Stimulated activated naive CD8-positive, alpha-beta T cell treated with anti-CD3 and anti-CD28 coated beads, Interleukin-15, amount 100 ng/mL, for 72 hours (primary cell): ENCODE data around the gene CLDN19.
A peak's percentile ranks its signal among the peaks of the same experiment; 100 is the strongest.
"Not testable (repeated sequence)": the region's sequence is repeated elsewhere in the genome, so short reads cannot be mapped to it uniquely, and the experiment has no call there.

Experiments
- ATAC-seq: fragments of 150-1000 bp; cut with Tn5 transposase; 2 replicates; pipeline ENCODE4 v1.10.0; 2021; ENCODE audit warnings: mild to moderate bottlenecking, moderate library complexity
- DNase-seq, 2 donors: peaks; one replicate each; pipeline ENCODE4 v3.0.0; 2021 to 2022
- H3K27ac Mint-ChIP-seq, 2 donors: one replicate each; pipeline ENCODE4 v1.8.0; 2022; ENCODE audit warnings: mild to moderate bottlenecking in 2 of 2, mixed read lengths in 2 of 2, moderate library complexity in 2 of 2
- H3K27me3 Mint-ChIP-seq: one replicate; pipeline ENCODE4 v1.8.0; 2022; ENCODE audit warnings: mixed read lengths
- H3K4me1 Mint-ChIP-seq: one replicate; pipeline ENCODE4 v1.8.0; 2022; ENCODE audit warnings: mild to moderate bottlenecking, mixed read lengths
- H3K4me3 Mint-ChIP-seq, 2 donors: one replicate each; pipeline ENCODE4 v1.8.0; 2022; ENCODE audit warnings: mild to moderate bottlenecking in 2 of 2, mixed read lengths in 2 of 2, moderate library complexity in 1 of 2
- H3K9me3 Mint-ChIP-seq, 2 donors: one replicate each; pipeline ENCODE4 v1.8.0; 2022; ENCODE audit warnings: mixed read lengths in 2 of 2

Gene CLDN19

DNA sequence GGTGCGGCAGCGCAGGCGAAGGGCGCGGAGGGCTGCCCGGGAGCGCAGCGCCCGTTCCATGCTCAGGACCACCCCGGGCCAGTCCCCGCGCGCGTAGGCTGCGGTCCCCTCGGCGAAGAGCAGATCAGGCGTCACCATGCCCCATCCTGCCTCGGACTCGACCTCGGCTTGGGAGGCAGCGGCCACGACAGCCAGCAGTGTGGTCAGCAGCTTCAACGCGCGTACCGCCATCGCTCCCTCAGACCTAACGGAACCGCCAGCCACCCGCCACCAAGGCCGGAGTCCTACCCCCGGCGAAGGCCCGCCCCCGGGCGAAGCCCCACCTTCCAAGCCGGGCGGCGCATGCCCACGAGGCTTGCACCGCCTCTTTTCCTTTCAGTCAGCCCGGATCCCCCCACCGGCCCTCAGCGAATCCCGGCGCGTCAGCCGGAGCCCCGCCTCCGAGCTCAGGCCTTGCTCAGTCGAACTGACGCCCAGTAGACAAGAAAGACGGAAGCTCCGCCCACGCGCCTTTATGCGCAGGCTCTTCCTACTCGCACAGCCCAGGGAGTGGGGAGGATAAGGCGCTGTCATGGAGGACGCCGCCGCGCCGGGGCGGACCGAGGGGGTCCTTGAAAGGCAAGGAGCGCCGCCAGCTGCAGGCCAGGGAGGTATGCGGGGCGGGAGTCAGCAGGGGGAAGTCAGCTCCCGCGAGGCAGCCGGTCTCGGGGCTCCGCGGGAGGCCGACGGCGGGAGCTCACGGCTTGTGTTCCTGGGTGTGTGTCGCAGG is 26.9 kb upstream of the CLDN19 start, which contains the start of the genes C1orf50 and P3H1:
Gene C1orf50 (plus strand): TSS at position 509 of the 769 bp plus-strand sequence. CDS start 63 bp downstream, at position 572.
Gene P3H1 (minus strand): TSS at position 288 of the 769 bp plus-strand sequence. CDS start 57 bp downstream, at position 231.
- peak within 1 kb of the TSS; percentile 98 for H3K27ac Mint-ChIP-seq

DNA sequence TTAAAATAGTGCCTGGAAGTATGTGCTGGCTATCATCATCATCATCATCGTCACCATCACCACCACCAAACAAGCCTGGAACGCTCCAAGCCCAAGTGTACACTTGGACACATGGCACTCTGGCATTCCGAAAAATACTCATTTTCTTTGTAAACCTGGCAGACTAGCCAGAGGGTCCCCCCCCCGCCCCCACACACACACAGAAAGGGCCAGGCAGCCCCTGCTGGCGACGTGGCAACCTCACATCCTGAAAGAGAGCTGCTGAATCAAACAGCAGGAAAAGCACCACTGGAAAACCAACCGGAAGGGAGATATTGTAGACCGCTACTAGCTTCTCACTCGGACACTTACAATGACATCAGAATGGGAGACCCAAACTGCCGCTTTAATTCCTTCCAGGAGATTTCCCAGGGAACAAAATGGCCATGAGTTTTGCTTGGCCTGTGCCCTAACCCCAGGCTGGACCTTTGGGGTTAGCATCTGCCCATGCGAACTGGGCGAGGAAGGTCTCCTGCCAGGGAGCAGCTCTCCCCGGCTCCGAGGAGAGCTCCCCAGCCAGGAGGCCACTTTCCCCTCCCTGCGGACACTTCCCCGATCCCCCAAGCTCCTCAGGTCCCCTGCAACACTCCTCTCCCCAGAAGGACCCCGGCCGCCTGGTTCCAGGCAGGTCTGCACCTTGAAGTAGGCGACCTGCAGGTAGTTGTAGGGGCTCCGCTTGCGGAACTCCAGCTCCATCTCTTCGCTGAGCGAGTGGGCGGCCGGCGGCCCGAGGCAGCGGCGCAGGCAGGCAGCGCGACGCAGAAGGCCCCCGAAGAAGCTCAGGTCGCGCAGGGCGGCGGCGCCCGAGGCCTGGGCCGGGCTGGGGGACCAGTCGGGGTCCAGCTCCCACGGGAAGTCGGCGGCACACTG is 26.1 kb upstream of the CLDN19 start:
- DNase-seq, result peak; percentile 60 to 73
- Mint-ChIP-seq H3K27me3 (no peaks in the 10 kb centered on the region), H3K9me3 (no peaks in the 10 kb centered on the region), H3K4me1 (peaks cover 40% of the 10 kb centered on the region), H3K4me3 (no peak overlapping the region), H3K27ac (peak overlapping the region; percentile 98)
- ATAC-seq, result peak; percentile 44

More for the DNA sequence above, 26.9 kb upstream of the CLDN19 start, which contains the start of the genes C1orf50 and P3H1:
- Mint-ChIP-seq H3K27me3 (no peaks in the 10 kb centered on the region), H3K9me3 (no peaks in the 10 kb centered on the region), H3K4me1 (peaks cover 41% of the 10 kb centered on the region), H3K4me3 (no peak within 1 kb of the TSS)
- peak; percentile 99 to 100 for DNase-seq
- peak; percentile 93 for ATAC-seq

DNA sequence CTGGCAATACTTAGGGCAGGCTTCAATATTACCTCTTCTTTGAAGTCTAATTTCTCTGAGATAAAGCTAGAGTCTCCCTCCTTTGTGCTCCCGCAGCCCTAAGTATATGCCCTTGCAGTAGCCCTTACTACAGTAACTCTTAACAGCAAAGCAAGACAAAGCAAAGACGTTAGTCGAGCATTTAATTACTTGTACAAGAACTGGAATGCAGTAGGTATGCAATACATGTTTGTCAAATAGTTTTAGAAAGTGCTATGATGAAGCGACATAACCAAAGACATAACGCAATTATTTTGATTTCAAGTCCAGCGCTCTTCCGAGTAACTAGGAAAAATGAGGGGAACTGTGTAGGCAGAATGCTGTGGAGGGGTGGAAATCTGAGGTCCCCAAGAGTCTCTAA is 25.2 kb upstream of the CLDN19 start:
- Mint-ChIP-seq H3K27me3 (no peaks in the 10 kb centered on the region), H3K9me3 (no peaks in the 10 kb centered on the region), H3K27ac (no peak overlapping the region), H3K4me1 (peaks cover 32% of the 10 kb centered on the region), H3K4me3 (no peak overlapping the region)
- DNase-seq (no peak), ATAC-seq (no peak)

DNA sequence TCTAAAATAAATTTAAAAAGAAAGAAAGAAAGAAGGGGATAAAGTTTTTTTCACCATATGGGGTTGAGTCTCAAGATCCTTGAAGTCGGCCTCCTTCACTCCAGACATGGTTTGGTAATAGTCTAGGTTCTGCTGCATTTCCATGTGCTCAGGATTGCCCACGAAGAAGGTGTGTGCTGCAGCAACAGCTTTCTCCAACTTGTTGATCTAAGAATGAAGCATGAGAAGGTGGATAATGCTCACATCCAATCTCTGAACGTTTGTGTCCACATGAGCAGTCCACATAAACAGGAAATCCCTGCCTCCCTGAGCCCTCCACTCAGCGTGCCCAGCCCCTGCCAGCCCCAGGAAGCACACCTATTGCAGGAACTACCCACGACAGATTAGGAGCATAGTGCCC is 22.2 kb upstream of the CLDN19 start:
- Mint-ChIP-seq H3K27ac (no peak overlapping the region), H3K27me3 (no peaks in the 10 kb centered on the region), H3K4me3 (no peak overlapping the region), H3K4me1 (peaks cover 9% of the 10 kb centered on the region), H3K9me3 (no peaks in the 10 kb centered on the region)
- DNase-seq (no peak), ATAC-seq (no peak)

DNA sequence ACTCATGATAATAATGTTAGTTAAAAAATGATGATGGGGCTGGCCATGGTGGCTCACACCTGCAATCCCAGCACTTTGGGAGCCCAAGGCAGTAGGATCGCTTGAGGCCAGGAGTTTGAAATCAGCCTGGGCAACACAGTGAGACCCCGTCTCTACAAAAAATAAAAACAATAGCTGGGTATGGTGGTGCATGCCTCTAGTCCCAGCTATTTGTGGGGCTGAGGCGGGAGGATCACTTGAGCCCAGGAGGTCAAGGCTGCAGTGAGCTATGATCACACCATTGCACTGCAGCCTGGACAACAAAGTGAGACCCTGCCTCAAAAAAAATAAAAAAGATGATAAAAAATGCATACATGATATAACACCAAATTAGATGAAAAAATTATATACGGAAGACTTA is 21.5 kb upstream of the CLDN19 start:
- H3K27me3 Mint-ChIP-seq, result no peaks in the 10 kb centered on the region
- no peak overlapping the region for H3K4me3 Mint-ChIP-seq
- no peak overlapping the region for H3K27ac Mint-ChIP-seq
- ATAC-seq, result no peak
- H3K9me3 Mint-ChIP-seq, result no peaks in the 10 kb centered on the region
- DNase-seq, result no peak
- peaks cover 9% of the 10 kb centered on the region for H3K4me1 Mint-ChIP-seq

DNA sequence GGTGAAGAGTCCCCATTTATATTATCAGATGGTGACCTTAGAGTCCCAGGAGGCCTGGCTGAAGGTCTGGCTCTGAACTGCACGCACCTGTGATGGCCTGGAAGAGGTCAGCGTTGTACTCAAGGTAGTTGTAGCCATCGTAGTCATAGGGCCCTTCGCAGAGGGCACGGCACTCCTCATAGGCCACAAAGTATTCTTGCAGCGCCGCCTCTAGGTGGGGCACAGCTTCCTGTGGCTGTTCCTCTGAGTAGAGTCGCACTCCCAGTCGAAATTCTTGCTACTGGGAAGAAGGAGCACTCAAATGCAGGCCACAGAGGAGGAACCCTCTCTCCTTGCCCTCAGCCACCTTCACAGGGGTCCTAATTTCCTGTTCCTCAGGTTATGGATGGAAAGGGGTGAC is 19.1 kb upstream of the CLDN19 start:
- ATAC-seq, result no peak
- H3K27ac Mint-ChIP-seq, result no peak overlapping the region
- H3K4me1 Mint-ChIP-seq, result peaks cover 9% of the 10 kb centered on the region
- H3K27me3 Mint-ChIP-seq, result no peaks in the 10 kb centered on the region
- H3K9me3 Mint-ChIP-seq, result no peaks in the 10 kb centered on the region
- no peak for DNase-seq
- no peak overlapping the region for H3K4me3 Mint-ChIP-seq

DNA sequence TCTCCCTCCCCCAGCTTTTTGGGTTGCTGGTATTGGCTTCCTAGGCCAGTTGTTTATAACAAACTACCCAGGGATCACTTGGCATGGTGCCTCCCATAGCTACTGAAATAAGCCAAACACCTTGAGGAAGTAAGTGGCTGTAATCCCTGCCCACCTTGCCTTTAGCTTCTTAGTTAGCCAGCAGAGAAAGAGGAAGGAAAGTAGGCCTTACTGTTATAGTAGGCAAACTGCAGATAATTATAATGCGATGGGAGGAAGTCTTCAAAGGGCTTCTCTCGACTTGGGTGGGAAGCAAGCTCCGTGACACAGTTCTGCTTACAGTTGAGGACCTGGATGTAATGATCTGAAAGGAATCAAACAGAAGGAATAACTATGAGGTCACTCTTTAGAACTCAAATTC is 18.6 kb upstream of the CLDN19 start:
- ATAC-seq (no peak), DNase-seq (no peak)
- H3K9me3 Mint-ChIP-seq, result no peaks in the 10 kb centered on the region
- H3K4me1 Mint-ChIP-seq, result peaks cover 9% of the 10 kb centered on the region
- no peak overlapping the region for H3K4me3 Mint-ChIP-seq
- no peak overlapping the region for H3K27ac Mint-ChIP-seq
- no peaks in the 10 kb centered on the region for H3K27me3 Mint-ChIP-seq

DNA sequence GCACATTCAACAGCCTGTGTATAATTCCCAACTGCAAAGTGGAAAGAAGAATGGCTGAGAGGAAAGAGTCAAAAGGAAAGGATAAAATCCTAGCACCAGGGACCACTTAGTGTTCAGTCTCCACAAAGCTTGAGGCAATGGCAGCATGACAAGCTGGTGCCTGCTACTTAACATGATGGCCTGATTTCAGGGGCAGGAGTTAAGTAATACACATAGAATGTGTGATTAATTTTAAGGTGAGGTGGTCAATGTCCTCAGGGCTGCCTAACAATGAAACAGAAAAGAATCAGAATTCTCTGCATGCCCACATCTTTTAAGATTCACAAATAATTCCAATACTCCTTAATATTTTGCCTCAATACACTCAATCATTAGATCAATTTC is 17.8 kb upstream of the CLDN19 start:
- H3K4me1 Mint-ChIP-seq, result peaks cover 9% of the 10 kb centered on the region
- no peak overlapping the region for H3K4me3 Mint-ChIP-seq
- no peak for DNase-seq
- H3K9me3 Mint-ChIP-seq, result no peaks in the 10 kb centered on the region
- H3K27me3 Mint-ChIP-seq, result no peaks in the 10 kb centered on the region
- no peak for ATAC-seq
- no peak overlapping the region for H3K27ac Mint-ChIP-seq

DNA sequence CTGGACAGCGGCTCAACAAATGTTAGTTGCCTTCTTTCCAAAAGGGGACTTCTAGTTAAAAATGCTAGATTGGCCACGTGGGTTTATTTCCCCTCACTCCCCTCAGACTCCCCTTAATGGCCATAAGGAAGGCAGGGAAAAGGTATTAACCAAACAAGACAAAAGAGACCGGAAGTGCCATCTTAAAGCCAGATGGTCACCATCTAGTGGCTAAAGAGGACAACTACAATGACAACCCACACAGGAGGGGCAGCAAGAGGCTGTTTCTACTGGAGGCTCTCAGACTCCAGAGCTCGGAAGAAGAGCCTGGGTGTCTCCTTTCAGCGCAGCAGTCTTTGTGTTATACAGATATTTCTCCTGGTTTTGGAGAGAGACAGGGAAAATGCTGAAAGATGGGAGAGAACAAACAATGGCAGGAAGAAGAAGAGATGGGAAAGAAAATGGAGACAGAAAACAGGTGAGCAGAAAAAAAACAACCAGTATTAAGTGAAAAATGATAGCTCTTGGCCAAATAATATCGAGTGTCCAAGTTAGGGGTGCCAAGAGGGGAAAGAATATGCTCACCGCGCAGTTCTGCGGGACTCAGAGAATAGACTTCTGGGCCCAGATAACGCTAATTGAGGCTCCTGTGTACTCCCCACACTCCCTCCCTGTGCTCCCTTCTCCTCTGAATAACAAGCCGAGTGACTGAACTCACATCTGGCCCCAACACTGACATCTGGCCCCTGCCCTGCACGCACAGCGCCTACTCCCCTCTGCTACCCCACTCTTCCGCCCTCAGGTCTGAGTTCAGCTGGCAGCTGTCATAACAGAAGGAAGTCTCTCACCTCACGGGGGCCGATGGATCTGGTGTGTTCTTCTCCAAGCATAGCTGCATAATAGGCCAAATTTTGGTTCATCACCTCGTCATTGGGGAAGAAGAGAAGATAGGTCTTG is 17.2 kb upstream of the CLDN19 start:
- no peak for DNase-seq
- no peaks in the 10 kb centered on the region for H3K9me3 Mint-ChIP-seq
- H3K4me1 Mint-ChIP-seq, result peaks cover 3% of the 10 kb centered on the region
- peak overlapping the region in 1 of 2 donors; percentile 48 for H3K27ac Mint-ChIP-seq
- no peak overlapping the region for H3K4me3 Mint-ChIP-seq
- no peaks in the 10 kb centered on the region for H3K27me3 Mint-ChIP-seq
- ATAC-seq, result peak; percentile 49

DNA sequence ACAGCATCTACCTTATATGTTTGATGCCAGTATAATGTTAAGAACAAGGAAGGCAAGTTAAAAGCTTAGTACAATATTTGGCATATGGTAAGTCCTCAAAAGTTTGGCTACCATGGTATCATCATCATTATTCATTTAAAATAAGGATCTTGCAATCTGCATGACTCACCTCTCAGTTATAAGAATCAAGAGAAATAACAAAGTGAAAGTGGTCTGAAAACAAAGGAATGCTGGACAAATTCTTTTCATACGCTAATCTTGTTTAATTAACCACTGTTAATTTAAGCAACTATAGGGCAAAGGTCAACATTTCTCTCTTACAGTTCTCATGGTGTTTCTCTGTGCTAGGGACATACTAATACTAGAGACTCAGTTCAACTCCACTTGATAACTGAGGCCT is 13.0 kb upstream of the CLDN19 start:
- H3K27ac Mint-ChIP-seq, result no peak overlapping the region
- DNase-seq (no peak), ATAC-seq (no peak)
- H3K27me3 Mint-ChIP-seq, result no peaks in the 10 kb centered on the region
- peaks cover 0 to 5% of the 10 kb centered on the region in 2 donors for H3K9me3 Mint-ChIP-seq
- H3K4me3 Mint-ChIP-seq, result no peak overlapping the region
- peaks cover 2% of the 10 kb centered on the region for H3K4me1 Mint-ChIP-seq

DNA sequence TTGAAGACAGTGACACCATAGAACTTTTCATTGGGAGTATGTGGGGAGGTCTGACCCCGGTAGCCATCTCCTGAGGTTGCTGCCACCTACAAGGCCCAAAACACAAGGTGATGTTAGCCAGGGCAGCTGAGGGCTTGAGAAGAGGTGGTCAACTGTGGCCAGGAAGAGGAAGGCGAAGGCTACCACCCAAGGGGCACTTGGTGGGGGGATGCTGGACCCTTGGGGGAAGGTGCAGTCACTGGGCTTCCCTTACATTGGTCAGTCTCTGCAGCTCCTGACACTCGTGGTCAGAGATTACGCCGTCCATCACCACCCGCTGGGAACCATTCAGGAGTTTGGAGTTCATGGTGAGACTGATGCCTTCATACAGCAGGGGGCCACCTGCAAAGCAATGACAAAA is 12.2 kb upstream of the CLDN19 start:
- Mint-ChIP-seq H3K27me3 (no peaks in the 10 kb centered on the region), H3K27ac (no peak overlapping the region), H3K9me3 (peaks cover 0 to 5% of the 10 kb centered on the region in 2 donors), H3K4me1 (peaks cover 5% of the 10 kb centered on the region), H3K4me3 (no peak overlapping the region)
- DNase-seq, result no peak
- no peak for ATAC-seq

DNA sequence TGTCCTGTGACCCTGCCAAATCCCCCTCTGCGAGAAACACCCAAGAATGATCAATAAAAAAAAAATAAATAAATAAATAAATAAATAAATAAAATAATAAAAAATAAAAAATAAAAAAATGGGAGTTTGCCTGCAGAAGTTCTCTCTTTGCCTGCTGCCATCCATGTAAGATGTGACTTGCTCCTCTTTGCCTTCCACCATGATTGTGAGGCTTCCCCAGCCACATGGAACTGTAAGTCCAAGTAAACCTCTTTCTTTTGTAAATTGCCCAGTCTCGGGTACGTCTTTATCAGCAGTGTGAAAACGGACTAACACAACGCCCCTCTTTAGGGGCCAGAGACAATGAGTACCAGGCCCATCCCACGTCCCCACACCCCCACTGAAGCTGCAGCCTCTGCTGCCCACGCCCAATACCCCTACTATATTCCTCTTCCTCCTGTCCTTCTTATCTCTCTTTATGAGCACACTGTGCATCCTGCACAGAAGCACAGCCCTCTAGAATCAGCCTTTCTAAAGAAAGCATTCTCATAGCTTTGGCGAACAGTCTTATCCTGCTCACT is 11.6 kb upstream of the CLDN19 start:
- peak overlapping the region in 1 of 2 donors; percentile 7 for H3K27ac Mint-ChIP-seq
- not testable (repeated sequence) for H3K9me3 Mint-ChIP-seq, DNase-seq, ATAC-seq, H3K4me3 Mint-ChIP-seq, H3K27me3 Mint-ChIP-seq, H3K4me1 Mint-ChIP-seq

DNA sequence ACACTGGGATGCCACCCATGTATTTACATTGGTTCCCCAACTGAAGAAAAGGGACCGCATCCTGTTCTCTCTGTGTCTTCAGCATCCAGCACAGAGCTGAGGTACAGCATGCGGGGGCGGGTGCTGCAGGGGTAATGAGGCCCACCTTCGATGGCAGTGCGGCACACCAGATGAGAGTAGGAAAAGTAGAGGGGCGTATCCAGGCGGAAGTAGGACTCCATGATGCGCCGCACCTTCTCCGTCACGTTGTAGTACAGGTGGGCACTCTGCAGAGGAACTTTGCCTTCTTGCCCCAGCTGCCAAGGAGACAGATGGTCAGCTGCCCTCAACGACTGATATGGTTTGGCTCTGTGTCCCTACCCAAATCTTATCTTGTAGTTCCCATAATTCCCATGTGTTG is 10.0 kb upstream of the CLDN19 start:
- ATAC-seq, result no peak
- no peak overlapping the region for H3K27ac Mint-ChIP-seq
- peaks cover 0 to 5% of the 10 kb centered on the region in 2 donors for H3K9me3 Mint-ChIP-seq
- peaks cover 5% of the 10 kb centered on the region for H3K4me1 Mint-ChIP-seq
- no peaks in the 10 kb centered on the region for H3K27me3 Mint-ChIP-seq
- H3K4me3 Mint-ChIP-seq, result no peak overlapping the region
- DNase-seq, result no peak

DNA sequence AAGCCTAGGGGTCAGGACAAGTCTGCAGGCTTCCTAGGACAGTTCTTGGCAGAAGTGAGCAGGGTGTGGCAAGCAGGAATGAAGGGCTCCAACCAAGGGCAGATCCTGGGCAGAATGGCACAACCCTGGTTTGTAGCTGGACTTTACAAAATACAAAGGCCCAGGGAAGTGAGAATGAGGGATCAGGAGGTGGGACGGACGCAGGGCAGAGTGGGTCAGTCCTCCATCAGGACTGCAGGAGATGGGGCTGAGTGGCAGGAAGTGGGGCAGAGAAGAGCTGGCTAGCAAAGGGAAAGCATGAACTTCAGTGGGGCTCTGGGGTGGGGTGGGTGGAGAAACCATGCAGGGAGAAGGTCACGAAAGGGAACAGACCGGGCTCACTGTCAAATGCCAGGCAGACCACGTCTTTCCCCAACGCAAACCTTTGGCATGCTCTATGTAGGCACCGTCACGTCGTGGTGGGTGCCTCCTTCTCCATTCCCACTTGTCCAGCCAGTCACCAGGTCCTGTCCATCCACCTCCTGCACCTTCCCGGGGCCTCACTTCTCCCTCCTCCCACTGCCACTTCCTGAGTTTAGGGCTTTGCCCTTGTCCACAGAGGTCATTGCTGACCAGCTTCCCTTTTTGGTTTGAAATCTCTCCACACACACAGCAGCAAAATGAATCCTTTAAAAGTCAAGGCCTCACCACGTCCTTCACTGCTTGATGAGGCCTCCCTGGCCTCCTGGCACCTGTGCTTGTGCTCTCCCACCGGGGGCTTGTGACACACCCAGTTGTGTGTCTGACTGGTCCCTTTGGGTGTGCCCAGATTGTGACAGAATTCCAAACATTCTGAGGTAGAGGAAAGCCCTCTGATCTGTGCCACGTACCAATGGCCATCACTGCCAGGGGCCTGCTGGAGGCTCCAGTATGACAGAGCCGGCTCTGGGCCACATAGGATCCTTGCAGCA is 8.7 kb upstream of the CLDN19 start:
- H3K4me1 Mint-ChIP-seq, result peaks cover 5% of the 10 kb centered on the region

More for the DNA sequence above, 8.7 kb upstream of the CLDN19 start:
- Mint-ChIP-seq H3K9me3 (peaks cover 0 to 5% of the 10 kb centered on the region in 2 donors), H3K4me3 (no peak overlapping the region), H3K27me3 (no peaks in the 10 kb centered on the region), H3K27ac (peak overlapping the region; percentile 6 to 20)
- no peak for ATAC-seq
- no peak for DNase-seq
